IgD-negative memory B cell (primary cell): ENCODE measurements around the gene ABCB9. TPM values are rescaled to one million over a fixed set of nuclear protein-coding genes. Genes with fewer than 3 reads are reported as not detected.

Experiments
- H3K27ac Mint-ChIP-seq, 3 donors: one replicate each; pipeline ENCODE4 v1.8.0; 2020 to 2022; ENCODE audit warnings: mild to moderate bottlenecking in 3 of 3, mixed read lengths in 3 of 3, moderate library complexity in 1 of 3
- H3K27me3 Mint-ChIP-seq: one replicate; pipeline ENCODE4 v1.8.0; 2021; ENCODE audit warnings: mixed read lengths
- H3K36me3 Mint-ChIP-seq: one replicate; pipeline ENCODE4 v1.8.0; 2020; ENCODE audit warnings: mild to moderate bottlenecking, mixed read lengths
- H3K4me1 Mint-ChIP-seq, 3 donors: one replicate each; pipeline ENCODE4 v1.8.0; 2020 to 2022; ENCODE audit warnings: mixed read lengths in 3 of 3, mild to moderate bottlenecking in 1 of 3
- H3K4me3 Mint-ChIP-seq, 4 donors: one replicate each; pipeline ENCODE4 v1.8.0; 2020 to 2022; ENCODE audit warnings: mild to moderate bottlenecking in 4 of 4, mixed read lengths in 4 of 4, moderate library complexity in 3 of 4
- H3K9me3 Mint-ChIP-seq, 3 donors: one replicate each; pipeline ENCODE4 v1.8.0; 2020 to 2021; ENCODE audit warnings: mixed read lengths in 3 of 3, mild to moderate bottlenecking in 1 of 3
- polyA plus RNA-seq: library from polyadenylated mRNA; unstranded; fragments of 300-500 nt; fragmentation: Illumina TruSeq; gene quantifications from one replicate; pipeline ENCODE4 v1.2.3, GENCODE V29; 2021

The ABCB9 gene
- polyA plus RNA-seq, 1 donor from 2014 or later = 0.93 TPM

- Mint-ChIP-seq H3K4me3 (peak overlapping the region; percentile 12 to 80 (median 40)), H3K36me3 (no peaks in the 10 kb centered on the region), H3K4me1 (peaks cover 8 to 19% (median 8%) of the 10 kb centered on the region in 3 donors), H3K9me3 (no peaks in the 10 kb centered on the region), H3K27me3 (no peaks in the 10 kb centered on the region), H3K27ac (peak overlapping the region; percentile 49 to 70 (median 63))
Observed at GRCh38 chr12:122966743-122967550, 684 bp upstream of the ABCB9 start.

GRCh38 chr12:122965321-122965751 is 927 bp downstream of the ABCB9 start:
- H3K36me3 Mint-ChIP-seq = no peaks in the 10 kb centered on the region
- no peak overlapping the region for H3K27ac Mint-ChIP-seq
- H3K4me1 Mint-ChIP-seq = peaks cover 8 to 19% (median 8%) of the 10 kb centered on the region in 3 donors
- peak overlapping the region in 2 of 4 donors; percentile 69 to 70 for H3K4me3 Mint-ChIP-seq
- H3K9me3 Mint-ChIP-seq = no peaks in the 10 kb centered on the region
- H3K27me3 Mint-ChIP-seq = no peaks in the 10 kb centered on the region

GRCh38 chr12:122964439-122965257 is 1.6 kb downstream of the ABCB9 start:
- H3K36me3 Mint-ChIP-seq = no peaks in the 10 kb centered on the region
- H3K4me1 Mint-ChIP-seq = peaks cover 7 to 17% (median 8%) of the 10 kb centered on the region in 3 donors
- H3K9me3 Mint-ChIP-seq = no peaks in the 10 kb centered on the region
- H3K27ac Mint-ChIP-seq = peak overlapping the region in 1 of 3 donors; percentile 48
- H3K4me3 Mint-ChIP-seq = peak overlapping the region in 3 of 4 donors; percentile 64 to 79 (median 69)
- H3K27me3 Mint-ChIP-seq = no peaks in the 10 kb centered on the region

GRCh38 chr12:122963941-122964265 is 2.4 kb downstream of the ABCB9 start:
- Mint-ChIP-seq H3K4me1 (peaks cover 6 to 14% (median 8%) of the 10 kb centered on the region in 3 donors), H3K4me3 (no peak overlapping the region), H3K27ac (no peak overlapping the region), H3K9me3 (no peaks in the 10 kb centered on the region), H3K27me3 (no peaks in the 10 kb centered on the region), H3K36me3 (no peaks in the 10 kb centered on the region)

- Mint-ChIP-seq H3K9me3 (no peaks in the 10 kb centered on the region), H3K27me3 (no peaks in the 10 kb centered on the region), H3K27ac (no peak overlapping the region), H3K36me3 (no peaks in the 10 kb centered on the region), H3K4me3 (no peak overlapping the region), H3K4me1 (peaks cover 4 to 6% (median 5%) of the 10 kb centered on the region in 3 donors)
Observed at GRCh38 chr12:122961531-122962329, 4.5 kb downstream of the ABCB9 start.

- H3K9me3 Mint-ChIP-seq = no peaks in the 10 kb centered on the region
- H3K36me3 Mint-ChIP-seq = no peaks in the 10 kb centered on the region
- peak overlapping the region in 1 of 3 donors; percentile 50 for H3K27ac Mint-ChIP-seq
- H3K4me3 Mint-ChIP-seq = no peak overlapping the region
- no peaks in the 10 kb centered on the region for H3K27me3 Mint-ChIP-seq
- peaks cover 4 to 5% (median 4%) of the 10 kb centered on the region in 3 donors for H3K4me1 Mint-ChIP-seq
Observed at GRCh38 chr12:122960193-122960569, 6.1 kb downstream of the ABCB9 start.

- Mint-ChIP-seq H3K36me3 (no peaks in the 10 kb centered on the region), H3K27me3 (no peaks in the 10 kb centered on the region), H3K4me1 (peaks cover under 1 to 2% (median 1%) of the 10 kb centered on the region in 3 donors), H3K4me3 (no peak overlapping the region), H3K27ac (peak overlapping the region in 1 of 3 donors; percentile 50), H3K9me3 (no peaks in the 10 kb centered on the region)
Observed at GRCh38 chr12:122959566-122960192, 6.6 kb downstream of the ABCB9 start.

- Mint-ChIP-seq H3K4me3 (no peak overlapping the region), H3K27me3 (no peaks in the 10 kb centered on the region), H3K36me3 (no peaks in the 10 kb centered on the region), H3K9me3 (no peaks in the 10 kb centered on the region), H3K4me1 (no peaks in the 10 kb centered on the region), H3K27ac (no peak overlapping the region)
Observed at GRCh38 chr12:122958198-122958888, 7.9 kb downstream of the ABCB9 start.

GRCh38 chr12:122956035-122956434 is 10.2 kb downstream of the ABCB9 start:
- Mint-ChIP-seq H3K27me3 (no peaks in the 10 kb centered on the region), H3K4me1 (peaks cover 5 to 13% (median 6%) of the 10 kb centered on the region in 3 donors), H3K4me3 (no peak overlapping the region), H3K27ac (no peak overlapping the region), H3K9me3 (no peaks in the 10 kb centered on the region), H3K36me3 (no peaks in the 10 kb centered on the region)

GRCh38 chr12:122955156-122955555 is 11.1 kb downstream of the ABCB9 start:
- H3K27me3 Mint-ChIP-seq = no peaks in the 10 kb centered on the region
- H3K4me1 Mint-ChIP-seq = peaks cover 6 to 13% (median 6%) of the 10 kb centered on the region in 3 donors
- no peak overlapping the region for H3K27ac Mint-ChIP-seq
- no peak overlapping the region for H3K4me3 Mint-ChIP-seq
- no peaks in the 10 kb centered on the region for H3K36me3 Mint-ChIP-seq
- H3K9me3 Mint-ChIP-seq = no peaks in the 10 kb centered on the region

GRCh38 chr12:122951979-122952892 is 14.0 kb downstream of the ABCB9 start:
- peak overlapping the region in 1 of 3 donors; percentile 77 for H3K27ac Mint-ChIP-seq
- H3K9me3 Mint-ChIP-seq = no peaks in the 10 kb centered on the region
- H3K4me3 Mint-ChIP-seq = no peak overlapping the region
- H3K36me3 Mint-ChIP-seq = no peaks in the 10 kb centered on the region
- no peaks in the 10 kb centered on the region for H3K27me3 Mint-ChIP-seq
- H3K4me1 Mint-ChIP-seq = peaks cover 9 to 18% (median 15%) of the 10 kb centered on the region in 3 donors

GRCh38 chr12:122951406-122951805 is 14.9 kb downstream of the ABCB9 start:
- H3K36me3 Mint-ChIP-seq = no peaks in the 10 kb centered on the region
- peaks cover 13 to 26% (median 22%) of the 10 kb centered on the region in 3 donors for H3K4me1 Mint-ChIP-seq
- H3K27me3 Mint-ChIP-seq = no peaks in the 10 kb centered on the region
- no peak overlapping the region for H3K27ac Mint-ChIP-seq
- no peak overlapping the region for H3K4me3 Mint-ChIP-seq
- H3K9me3 Mint-ChIP-seq = no peaks in the 10 kb centered on the region
